ENCODE data around the gene CEMIP2. TPM values are rescaled to one million over a fixed set of nuclear protein-coding genes. Genes with fewer than 3 reads are reported as not detected.
A peak's percentile ranks its signal among the peaks of the same experiment; 100 is the strongest.
"Not testable (repeated sequence)": the region's sequence is repeated elsewhere in the genome, so short reads cannot be mapped to it uniquely, and the experiment has no call there.

Gene CEMIP2
- total RNA-seq, 1 donor from 2014 or later = 58.1 TPM

DNA sequence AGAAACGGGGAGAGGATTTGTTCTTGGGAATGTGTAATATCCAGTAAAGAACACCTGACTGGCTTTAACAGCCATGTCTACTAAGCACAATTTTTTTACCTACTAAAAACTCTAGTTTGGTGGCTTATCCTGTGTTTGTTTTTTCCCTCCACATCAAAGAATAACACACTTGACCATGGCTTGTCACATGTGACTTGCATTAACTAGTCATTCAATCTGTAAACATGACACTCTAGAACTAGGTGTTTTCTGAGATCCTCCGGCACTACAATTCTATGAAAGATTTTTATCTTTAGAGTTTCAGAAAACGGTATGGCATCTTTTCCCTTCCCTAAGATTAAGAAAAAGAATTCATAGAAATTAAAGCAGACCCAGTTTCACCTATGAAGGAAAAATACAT is 103.7 kb downstream of the CEMIP2 start:
- no peak overlapping the region for H3K4me3 Mint-ChIP-seq
- no peaks in the 10 kb centered on the region for H3K27me3 Mint-ChIP-seq
- H3K4me1 Mint-ChIP-seq (ENCODE audit: unreplicated experiment) = peaks cover 6% of the 10 kb centered on the region

GRCh38 chr9:71663931-71664459 is 104.3 kb downstream of the CEMIP2 start:
- H3K36me3 Mint-ChIP-seq = no peaks in the 10 kb centered on the region
- H3K9me3 Mint-ChIP-seq = no peaks in the 10 kb centered on the region
- peaks cover 5% of the 10 kb centered on the region for H3K4me1 Mint-ChIP-seq (ENCODE audit: unreplicated experiment)
- no peaks in the 10 kb centered on the region for H3K27me3 Mint-ChIP-seq
- no peak overlapping the region for H3K4me3 Mint-ChIP-seq
- H3K27ac Mint-ChIP-seq = peak overlapping the region; percentile 67
- TF ChIP-seq, protein P1, sequence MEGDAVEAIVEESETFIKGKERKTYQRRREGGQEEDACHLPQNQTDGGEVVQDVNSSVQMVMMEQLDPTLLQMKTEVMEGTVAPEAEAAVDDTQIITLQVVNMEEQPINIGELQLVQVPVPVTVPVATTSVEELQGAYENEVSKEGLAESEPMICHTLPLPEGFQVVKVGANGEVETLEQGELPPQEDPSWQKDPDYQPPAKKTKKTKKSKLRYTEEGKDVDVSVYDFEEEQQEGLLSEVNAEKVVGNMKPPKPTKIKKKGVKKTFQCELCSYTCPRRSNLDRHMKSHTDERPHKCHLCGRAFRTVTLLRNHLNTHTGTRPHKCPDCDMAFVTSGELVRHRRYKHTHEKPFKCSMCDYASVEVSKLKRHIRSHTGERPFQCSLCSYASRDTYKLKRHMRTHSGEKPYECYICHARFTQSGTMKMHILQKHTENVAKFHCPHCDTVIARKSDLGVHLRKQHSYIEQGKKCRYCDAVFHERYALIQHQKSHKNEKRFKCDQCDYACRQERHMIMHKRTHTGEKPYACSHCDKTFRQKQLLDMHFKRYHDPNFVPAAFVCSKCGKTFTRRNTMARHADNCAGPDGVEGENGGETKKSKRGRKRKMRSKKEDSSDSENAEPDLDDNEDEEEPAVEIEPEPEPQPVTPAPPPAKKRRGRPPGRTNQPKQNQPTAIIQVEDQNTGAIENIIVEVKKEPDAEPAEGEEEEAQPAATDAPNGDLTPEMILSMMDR (conservative IDR thresholded peaks at IDR 0.05) = no peak
- DNase-seq (ENCODE audit: extremely low spot score, unreplicated experiment) = no peak

More for the DNA sequence above, 103.7 kb downstream of the CEMIP2 start:
- H3K27ac Mint-ChIP-seq = peak overlapping the region; percentile 67
- no peaks in the 10 kb centered on the region for H3K36me3 Mint-ChIP-seq
- H3K9me3 Mint-ChIP-seq = peaks cover under 1% of the 10 kb centered on the region
- TF ChIP-seq, protein P1 (conservative IDR thresholded peaks at IDR 0.05) = no peak
- DNase-seq (ENCODE audit: extremely low spot score, unreplicated experiment) = no peak

- H3K4me1 Mint-ChIP-seq (ENCODE audit: unreplicated experiment) = peaks cover 5% of the 10 kb centered on the region
These were observed 105.1 kb downstream of the CEMIP2 start for GRCh38 chr9:71663216-71663615.

DNA sequence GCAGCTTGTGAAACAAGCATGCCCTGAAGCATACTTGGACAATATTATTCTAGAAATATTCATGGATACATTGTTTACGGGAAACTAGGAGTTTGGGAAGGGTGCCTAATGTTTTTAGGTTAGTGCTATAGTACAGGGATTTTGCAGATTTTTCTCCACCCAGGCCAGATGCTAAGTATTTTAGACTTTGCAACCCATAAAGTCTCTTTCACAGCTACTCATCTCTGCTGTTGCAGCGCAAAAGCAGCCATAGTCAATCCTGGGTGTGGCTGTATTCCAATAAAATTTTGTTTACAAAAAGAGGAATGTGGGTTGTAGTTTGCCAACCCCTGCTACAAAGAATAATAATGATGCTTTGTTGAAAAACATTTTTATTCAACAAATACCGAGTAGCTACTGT is 106.2 kb downstream of the CEMIP2 start:
- H3K27me3 Mint-ChIP-seq = no peaks in the 10 kb centered on the region
- H3K9me3 Mint-ChIP-seq = peaks cover 6% of the 10 kb centered on the region
- H3K4me3 Mint-ChIP-seq = no peak overlapping the region
- peaks cover 5% of the 10 kb centered on the region for H3K4me1 Mint-ChIP-seq (ENCODE audit: unreplicated experiment)
- TF ChIP-seq, protein P1 (conservative IDR thresholded peaks at IDR 0.05) = no peak
- H3K27ac Mint-ChIP-seq = no peak overlapping the region
- H3K36me3 Mint-ChIP-seq = no peaks in the 10 kb centered on the region
- no peak for DNase-seq (ENCODE audit: extremely low spot score, unreplicated experiment)

More at GRCh38 chr9:71663216-71663615, 105.1 kb downstream of the CEMIP2 start:
- H3K36me3 Mint-ChIP-seq = no peaks in the 10 kb centered on the region
- H3K27ac Mint-ChIP-seq = no peak overlapping the region
- H3K9me3 Mint-ChIP-seq = peaks cover 2% of the 10 kb centered on the region
- H3K4me3 Mint-ChIP-seq = no peak overlapping the region
- no peak for DNase-seq (ENCODE audit: extremely low spot score, unreplicated experiment)
- TF ChIP-seq, protein P1 (conservative IDR thresholded peaks at IDR 0.05) = no peak
- H3K27me3 Mint-ChIP-seq = no peaks in the 10 kb centered on the region

GRCh38 chr9:71657276-71657675 is 111.0 kb downstream of the CEMIP2 start:
- H3K27me3 Mint-ChIP-seq; DNase-seq (ENCODE audit: extremely low spot score, unreplicated experiment); H3K4me3 Mint-ChIP-seq; H3K27ac Mint-ChIP-seq; H3K4me1 Mint-ChIP-seq (ENCODE audit: unreplicated experiment); H3K36me3 Mint-ChIP-seq; H3K9me3 Mint-ChIP-seq: not testable (repeated sequence)

DNA sequence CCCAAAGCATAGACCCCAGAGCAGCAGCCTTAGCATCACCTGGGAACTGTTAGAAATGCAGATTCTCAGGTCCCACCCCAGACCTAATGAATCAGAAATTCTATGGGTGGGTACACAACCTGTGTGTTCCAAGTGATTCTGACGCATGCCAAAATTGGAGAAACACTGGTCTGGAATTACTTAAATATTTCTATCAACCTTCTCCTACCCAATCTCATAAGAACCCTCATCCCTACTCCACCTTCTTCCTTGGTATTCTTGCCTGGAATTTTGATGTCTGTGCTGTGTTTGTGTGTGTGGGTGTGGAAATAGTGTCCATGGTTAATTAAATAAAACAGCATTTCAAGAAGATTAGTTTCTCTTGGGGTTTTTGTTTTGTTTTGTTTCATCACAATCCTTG is 111.8 kb downstream of the CEMIP2 start:
- Mint-ChIP-seq H3K4me3 (no peak overlapping the region), H3K27me3 (no peaks in the 10 kb centered on the region), H3K9me3 (peaks cover 6% of the 10 kb centered on the region), H3K27ac (no peak overlapping the region), H3K4me1 (ENCODE audit: unreplicated experiment) (no peaks in the 10 kb centered on the region), H3K36me3 (no peaks in the 10 kb centered on the region)
- TF ChIP-seq, protein P1 (conservative IDR thresholded peaks at IDR 0.05) = no peak
- no peak for DNase-seq (ENCODE audit: extremely low spot score, unreplicated experiment)

Measured in type B pancreatic cell (in vitro differentiated cells).